ENCODE measurements around the gene SCCPDH.

Gene SCCPDH

GRCh38 chr1:246681900-246682895 is 42.0 kb upstream of the SCCPDH start:
- peak; percentile 85 for DNase-seq (ENCODE audit: low read depth)
- 0 out of 2 replicates have a peak, but pooled peaks have one; percentile 29 for TF ChIP-seq MAX (IDR thresholded peaks at IDR 0.05; ENCODE audit: low read depth, low read length)
- TF ChIP-seq CTCF (IDR thresholded peaks at IDR 0.05; ENCODE audit: low read depth, low read length), result no peak
- H3K4me3 ChIP-seq (ENCODE audit: low read depth, low read length), result no peak overlapping the region

- no peak for DNase-seq (ENCODE audit: low read depth)
- H3K4me3 ChIP-seq (ENCODE audit: low read depth, low read length), result no peak overlapping the region
- TF ChIP-seq POLR2A (IDR thresholded peaks at IDR 0.05; ENCODE audit: extremely low read depth, insufficient read length) (no peak), CTCF (IDR thresholded peaks at IDR 0.05; ENCODE audit: low read depth, low read length) (no peak), MYC (IDR thresholded peaks at IDR 0.05; ENCODE audit: low read depth, low read length) (no peak), MAX (IDR thresholded peaks at IDR 0.05; ENCODE audit: low read depth, low read length) (no peak)
Measured at GRCh38 chr1:246683521-246683920, 40.7 kb upstream of the SCCPDH start.

- no peak overlapping the region for H3K4me3 ChIP-seq (ENCODE audit: low read depth, low read length)
- TF ChIP-seq CTCF (IDR thresholded peaks at IDR 0.05; ENCODE audit: low read depth, low read length), result no peak
- TF ChIP-seq POLR2A (IDR thresholded peaks at IDR 0.05; ENCODE audit: extremely low read depth, insufficient read length), result no peak
- no peak for TF ChIP-seq MYC (IDR thresholded peaks at IDR 0.05; ENCODE audit: low read depth, low read length)
- TF ChIP-seq MAX (IDR thresholded peaks at IDR 0.05; ENCODE audit: low read depth, low read length), result no peak
- no peak for DNase-seq (ENCODE audit: low read depth)
Measured at GRCh38 chr1:246687002-246687401, 37.2 kb upstream of the SCCPDH start.

- no peak overlapping the region for H3K4me3 ChIP-seq (ENCODE audit: low read depth, low read length)
- DNase-seq (ENCODE audit: low read depth), result peak; percentile 88
- TF ChIP-seq CTCF (IDR thresholded peaks at IDR 0.05; ENCODE audit: low read depth, low read length) (peak; percentile 89), MYC (IDR thresholded peaks at IDR 0.05; ENCODE audit: low read depth, low read length) (no peak), POLR2A (IDR thresholded peaks at IDR 0.05; ENCODE audit: extremely low read depth, insufficient read length) (no peak)
Measured at GRCh38 chr1:246689409-246690008, 34.7 kb upstream of the SCCPDH start.

- DNase-seq (ENCODE audit: low read depth), result no peak
- TF ChIP-seq MAX (IDR thresholded peaks at IDR 0.05; ENCODE audit: low read depth, low read length) (no peak), POLR2A (IDR thresholded peaks at IDR 0.05; ENCODE audit: extremely low read depth, insufficient read length) (no peak), MYC (IDR thresholded peaks at IDR 0.05; ENCODE audit: low read depth, low read length) (no peak), CTCF (IDR thresholded peaks at IDR 0.05; ENCODE audit: low read depth, low read length) (no peak)
- no peak overlapping the region for H3K4me3 ChIP-seq (ENCODE audit: low read depth, low read length)
Measured at GRCh38 chr1:246690100-246690499, 34.1 kb upstream of the SCCPDH start.
